GM12878 (cell line): Measurements from ENCODE around the gene DUSP10. TPM values are rescaled to one million over a fixed set of nuclear protein-coding genes. Genes with fewer than 3 reads are reported as not detected.

Source experiments
- ATAC-seq: fragments of 200-7000 bp; cut with Tn5 transposase; 3 replicates; pipeline ENCODE4 v1.9.1; 2020; ENCODE audit warnings: mild to moderate bottlenecking, moderate library complexity
- BruUV-seq: library from RNA; stranded (reverse); fragments of 400-500 nt; replicated peaks from 2 replicates; lab custom pipeline; 2021; lab: Mats Ljungman, UMichigan
- CTCF ChIA-PET: fragments of 300-600 bp; sonication (Branson Sonifier 250); formaldehyde crosslinking; extraction: SDS; loops from one replicate; lab custom pipeline; 2021; ENCODE audit warnings: inconsistent platforms; lab: Yijun Ruan, JAX
- POLR2A ChIA-PET: fragments of 350-600 bp; formaldehyde crosslinking; extraction: SDS; loops from one replicate; lab custom pipeline; 2021; ENCODE audit warnings: inconsistent platforms; lab: Charles Lee
- RAD21 ChIA-PET: fragments of 300-600 bp; sonication (Branson Sonifier 250); formaldehyde crosslinking; loops from one replicate; lab custom pipeline; 2023; ENCODE audit warnings: antibody characterized with exemption; ENCODE audit not compliant: unreplicated experiment; lab: Charles Lee
- SMC1A ChIA-PET: fragments of 300-600 bp; sonication (Branson Sonifier 250); formaldehyde crosslinking; loops from one replicate; lab custom pipeline; 2023; ENCODE audit not compliant: unreplicated experiment, uncharacterized antibody; lab: Charles Lee
- DNase-seq: peaks from one replicate; pipeline ENCODE4 v3.0.0-alpha.2; 2011; ENCODE audit warnings: low read depth, low spot score
- FAIRE-seq: peaks from 3 replicates; lab custom pipeline; 2011; peaks lifted over from hg19 to GRCh38; lab: Jason Lieb, UNC
- H2AFZ ChIP-seq: 2 replicates; pipeline ENCODE4 v1.6.0; 2011; ENCODE audit warnings: low read depth, low read length, control low read depth; ENCODE audit not compliant: control insufficient read depth
- H3K27ac ChIP-seq: 2 replicates; pipeline ENCODE4 v1.5.1; 2011; ENCODE audit warnings: control low read depth; ENCODE audit not compliant: control insufficient read depth, insufficient read depth
- H3K27me3 ChIP-seq, 2 experiments: replicated peaks in 1 of 2; 2 replicates each; pipeline versions ENCODE4 v1.6.0 to v1.6.1; 2011; ENCODE audit warnings: low read length in 1 of 2; ENCODE audit not compliant: control insufficient read depth in 2 of 2, insufficient read depth in 2 of 2
- H3K36me3 ChIP-seq, 2 experiments: 2 replicates each; pipeline ENCODE4 v1.5.1; 2011; ENCODE audit warnings: low read length in 1 of 2; ENCODE audit not compliant: control insufficient read depth in 2 of 2, insufficient read depth in 2 of 2
- H3K4me1 ChIP-seq: 2 replicates; pipeline ENCODE4 v1.6.1; 2011; ENCODE audit warnings: mild to moderate bottlenecking, low read length, moderate library complexity, mixed read lengths; ENCODE audit not compliant: control insufficient read depth, insufficient read depth
- H3K4me2 ChIP-seq: 2 replicates; pipeline ENCODE4 v1.6.0; 2011; ENCODE audit warnings: control low read depth; ENCODE audit not compliant: control insufficient read depth, insufficient read depth
- H3K4me3 ChIP-seq: fragments of 200-600 bp; sonication (generic); 2 replicates; pipeline ENCODE4 v1.5.1; 2016
- H3K79me2 ChIP-seq: 2 replicates; pipeline ENCODE4 v1.6.0; 2011; ENCODE audit warnings: low read length; ENCODE audit not compliant: control insufficient read depth, insufficient read depth
- H3K9ac ChIP-seq: 2 replicates; pipeline ENCODE4 v1.8.0; 2011; ENCODE audit warnings: low read length, control low read depth, mixed read lengths; ENCODE audit not compliant: control insufficient read depth, insufficient read depth
- H3K9me3 ChIP-seq: replicated peaks from 3 replicates; pipeline ENCODE4 v1.5.1; 2011; ENCODE audit warnings: mild to moderate bottlenecking, low read length; ENCODE audit not compliant: control insufficient read depth, insufficient read depth
- H4K20me1 ChIP-seq: 2 replicates; pipeline ENCODE4 v1.6.0; 2011; ENCODE audit not compliant: control insufficient read depth, insufficient read depth
- CBX5 ChIP-seq: sonication (generic); IDR thresholded peaks from 2 replicates; pipeline ENCODE4 v1.6.1; 2016; ENCODE audit warnings: low read depth, moderate library complexity, mild to moderate bottlenecking, inconsistent platforms
- WGBS: methylation state at CpG from one replicate; pipeline ENCODE4 v1.1.6; 2016; ENCODE audit warnings: low lambda C conversion rate; ENCODE audit not compliant: insufficient replicate concordance, insufficient coverage; ENCODE audit errors: missing lambda C conversion rate; 5-methylcytosine and 5-hydroxymethylcytosine counted together
- in situ Hi-C: fragments of 300-500 bp; cut with MboI; formaldehyde crosslinking; loops from 9 replicates; pipeline ENCODE4 v1.14.3; 2018; ENCODE audit warnings: mixed read lengths
- intact Hi-C: fragments of 100-400 bp; cut with micrococcal nuclease; formaldehyde crosslinking; loops from one replicate; pipeline ENCODE4 v1.14.2; 2022; ENCODE audit not compliant: unreplicated experiment
- polyA plus RNA-seq, 11 experiments: library from polyadenylated mRNA; depleted of rRNA in 4 of 11; unstranded in 6 of 11; stranded (reverse) in 5 of 11; fragments of >200 nt; fragmentation: Nextera tagmentation in 4 of 11; fragmentation: Illumina TruSeq in 1 of 11; extraction: Ambion mirVana in 4 of 11; extraction: Trizol in 1 of 11; gene quantifications; 1 replicate in 1 of 11; 2 replicates in 10 of 11; pipeline versions ENCODE4 v1.2.1 to v1.2.3, GENCODE V29; 2011 to 2016; ENCODE audit warnings: inconsistent platforms in 2 of 11, missing spikeins in 2 of 11, low read depth in 1 of 11
- total RNA-seq, 4 experiments: library from RNA; depleted of rRNA in 3 of 4; stranded (reverse); fragments of >200 nt in 3 of 4; fragmentation: Illumina TruSeq in 1 of 4; extraction: Trizol in 1 of 4; gene quantifications; 2 replicates each; pipeline versions ENCODE4 v1.2.1 to v1.2.3, GENCODE V29; 2013 to 2021
- TF ChIP-seq, protein P1 (sequence below): fragments of 450-650 bp; IDR thresholded peaks from 2 replicates; pipeline ENCODE4 v1.6.1; 2017; ENCODE audit warnings: antibody characterized with exemption, mild to moderate bottlenecking, moderate library complexity

DUSP10 gene
- total and polyA plus RNA-seq, 10 of the 15 experiments (the other 5 are each of a cell fraction or from before 2014, with no cell fraction given) = 20.3 to 38.4 (median 27.8) TPM

DNA sequence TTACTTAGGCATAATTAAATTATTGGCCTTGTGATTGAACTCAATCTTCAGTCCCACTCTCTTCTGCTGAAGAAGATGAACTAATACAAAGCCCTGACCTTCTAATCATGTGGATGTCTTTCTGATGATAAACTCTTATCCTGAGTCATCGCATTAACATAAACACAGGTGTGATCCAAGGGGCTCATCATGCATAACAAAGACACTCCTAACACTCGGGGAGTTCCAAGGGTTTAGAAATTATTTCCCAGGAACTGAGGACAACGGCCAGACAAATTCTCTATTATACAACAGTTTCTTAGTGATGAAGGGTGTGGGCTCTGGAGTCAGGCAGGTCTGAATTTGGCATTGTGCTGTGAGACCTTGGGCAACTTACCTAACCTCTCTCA, 18.0 kb downstream of the DUSP10 start:
- POLR2A ChIA-PET = interaction anchor here (2.8 to 14.6 kb wide), 2 partner anchors 13 to 17 kb away, joined by 12 to 194 read pairs; partner anchors contain the start of gene DUSP10
- CTCF ChIA-PET = interaction anchor here (0.8 to 3.3 kb wide), 5 partner anchors 9 to 21 kb away, joined by 3 to 9 read pairs (median 4); no protein-coding TSS in a partner anchor
- peaks cover 49% of the 10 kb centered on the region for H3K4me1 ChIP-seq
- peaks cover 22% of the 10 kb centered on the region for H3K9me3 ChIP-seq
- H3K27me3 ChIP-seq = no peaks in the 10 kb centered on the region
- H3K36me3 ChIP-seq = peaks cover 14 to 21% of the 10 kb centered on the region in 2 experiments
- FAIRE-seq = no peak
- RAD21 ChIA-PET = interaction anchor here (1.3 to 7.1 kb wide), 5 partner anchors 10 to 38 kb away, joined by 3 to 38 read pairs (median 17); partner anchors contain the start of gene DUSP10
- no peak overlapping the region for H2AFZ ChIP-seq
- H4K20me1 ChIP-seq = no peaks in the 10 kb centered on the region
- TF ChIP-seq CBX5 = 0 out of 2 replicates have a peak, but pooled peaks have one; percentile 4
- TF ChIP-seq, protein P1, sequence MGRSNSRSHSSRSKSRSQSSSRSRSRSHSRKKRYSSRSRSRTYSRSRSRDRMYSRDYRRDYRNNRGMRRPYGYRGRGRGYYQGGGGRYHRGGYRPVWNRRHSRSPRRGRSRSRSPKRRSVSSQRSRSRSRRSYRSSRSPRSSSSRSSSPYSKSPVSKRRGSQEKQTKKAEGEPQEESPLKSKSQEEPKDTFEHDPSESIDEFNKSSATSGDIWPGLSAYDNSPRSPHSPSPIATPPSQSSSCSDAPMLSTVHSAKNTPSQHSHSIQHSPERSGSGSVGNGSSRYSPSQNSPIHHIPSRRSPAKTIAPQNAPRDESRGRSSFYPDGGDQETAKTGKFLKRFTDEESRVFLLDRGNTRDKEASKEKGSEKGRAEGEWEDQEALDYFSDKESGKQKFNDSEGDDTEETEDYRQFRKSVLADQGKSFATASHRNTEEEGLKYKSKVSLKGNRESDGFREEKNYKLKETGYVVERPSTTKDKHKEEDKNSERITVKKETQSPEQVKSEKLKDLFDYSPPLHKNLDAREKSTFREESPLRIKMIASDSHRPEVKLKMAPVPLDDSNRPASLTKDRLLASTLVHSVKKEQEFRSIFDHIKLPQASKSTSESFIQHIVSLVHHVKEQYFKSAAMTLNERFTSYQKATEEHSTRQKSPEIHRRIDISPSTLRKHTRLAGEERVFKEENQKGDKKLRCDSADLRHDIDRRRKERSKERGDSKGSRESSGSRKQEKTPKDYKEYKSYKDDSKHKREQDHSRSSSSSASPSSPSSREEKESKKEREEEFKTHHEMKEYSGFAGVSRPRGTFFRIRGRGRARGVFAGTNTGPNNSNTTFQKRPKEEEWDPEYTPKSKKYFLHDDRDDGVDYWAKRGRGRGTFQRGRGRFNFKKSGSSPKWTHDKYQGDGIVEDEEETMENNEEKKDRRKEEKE = no peak
- TF ChIP-seq, all 136 proteins: peak for 1
- H3K4me2 ChIP-seq = peak overlapping the region; percentile 15
- no peak for DNase-seq
- H3K27ac ChIP-seq = peak overlapping the region; percentile 29; the same call in 1 of the 2 replicates
- SMC1A ChIA-PET = interaction anchor here (1.2 to 18.3 kb wide), 4 partner anchors 10 to 18 kb away, joined by 3 to 292 read pairs (median 114); partner anchors contain the start of gene DUSP10
- no peak for ATAC-seq
- in situ Hi-C loops = loop anchor here (10.0 kb wide), 1 partner anchor 441 kb away; no protein-coding TSS in a partner anchor
- peaks cover 99% of the 10 kb centered on the region for H3K79me2 ChIP-seq
- WGBS = 100% methylated on average over 3 of the region's 3 CpGs
- no peak overlapping the region; the same call in 1 of the 2 replicates for H3K4me3 ChIP-seq
- BruUV-seq = no TSS peak
- intact Hi-C loops = no loop called here
- H3K9ac ChIP-seq = no peak overlapping the region
